DMS53 treated with DMSO at 0.1 percent for 48 hours (cell line): ENCODE measurements around the gene VPS8.

Experiments used
- DNase-seq: peaks from one replicate; lab custom pipeline; 2025; ENCODE audit not compliant: unreplicated experiment; lab: John Stamatoyannopoulos, UW

Gene VPS8

GRCh38 chr3:184784731-184785500 lies 27.1 kb upstream of the VPS8 start:
- no peak for DNase-seq

DNA sequence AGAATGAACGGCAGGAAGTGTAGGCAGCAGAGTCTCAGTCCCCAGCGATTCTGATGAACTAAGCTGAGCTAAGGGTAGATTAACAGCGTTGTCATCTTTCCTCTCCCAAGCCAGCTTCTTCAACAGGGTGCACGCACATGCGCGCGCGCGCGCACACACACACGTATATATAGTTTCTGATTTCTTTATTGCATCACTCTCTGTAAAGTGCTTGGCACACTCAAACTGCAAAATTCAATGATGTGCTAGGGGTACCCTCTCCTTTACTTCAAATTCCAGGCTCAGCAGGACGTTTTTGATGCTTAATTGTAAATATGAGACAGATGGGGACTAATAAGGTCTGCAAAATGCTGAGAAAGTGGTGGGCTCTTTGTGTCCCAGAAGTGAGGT lies 26.1 kb upstream of the VPS8 start:
- no peak for DNase-seq

- no peak for DNase-seq
Measured at GRCh38 chr3:184786280-184786941, 25.6 kb upstream of the VPS8 start.

GRCh38 chr3:184788751-184789150 lies 23.2 kb upstream of the VPS8 start:
- DNase-seq = no peak

DNA sequence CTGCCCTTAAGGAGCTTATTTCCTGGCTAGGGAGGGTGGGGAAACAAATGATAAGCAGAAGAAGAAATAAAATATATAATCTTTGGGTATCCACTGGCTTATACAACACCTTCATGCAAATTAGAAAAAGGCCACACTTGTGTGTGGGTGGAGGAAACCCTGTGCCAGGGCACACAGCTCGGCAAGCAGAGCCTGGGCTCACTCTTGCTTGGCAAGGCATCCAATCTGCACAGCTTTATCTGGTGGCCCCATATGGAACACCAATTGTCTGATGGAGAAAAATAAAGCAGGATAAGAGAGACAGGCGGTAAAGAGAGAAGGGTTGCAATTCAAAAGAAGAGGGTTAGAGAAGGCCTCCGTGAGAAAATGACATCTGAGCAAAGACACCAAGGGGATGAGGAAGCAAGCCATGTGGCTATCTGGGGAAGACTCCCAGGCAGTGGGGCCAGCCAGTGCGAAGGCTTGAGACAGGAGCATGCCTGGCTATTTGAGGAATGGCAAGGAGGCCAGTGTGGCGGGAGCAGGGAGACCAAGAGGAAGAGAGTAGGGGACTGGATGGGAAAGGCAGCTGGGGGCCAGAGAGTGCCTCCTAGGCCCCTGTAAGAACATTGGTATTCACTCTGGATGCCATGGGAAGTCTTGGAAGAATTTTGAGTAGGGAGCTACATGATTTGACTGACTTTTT lies 22.5 kb upstream of the VPS8 start:
- DNase-seq = no peak

- DNase-seq = peak; percentile 11
Measured at GRCh38 chr3:184791171-184791570, 20.8 kb upstream of the VPS8 start.

- DNase-seq = no peak
Measured at GRCh38 chr3:184795522-184796190, 16.3 kb upstream of the VPS8 start.

DNA sequence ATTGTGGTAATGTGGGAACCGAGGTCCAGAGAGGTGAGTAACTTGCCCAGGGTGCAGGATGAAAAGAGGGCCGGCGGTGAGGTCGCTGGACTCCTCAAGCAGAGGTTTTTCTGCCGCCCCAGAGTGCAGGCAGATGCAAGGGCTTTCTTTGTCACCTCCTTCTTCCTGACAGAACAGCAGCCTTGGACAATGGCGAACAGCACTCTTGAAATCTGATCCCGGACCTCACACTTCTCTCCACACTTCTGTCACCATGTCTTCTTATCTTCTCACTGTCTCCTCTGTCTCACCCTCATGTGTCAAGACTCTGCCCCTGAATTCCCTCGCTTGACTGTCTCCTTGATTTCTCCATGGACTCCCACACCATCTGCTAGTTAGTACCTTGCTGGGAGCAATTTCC lies 15.4 kb upstream of the VPS8 start:
- DNase-seq = no peak

DNA sequence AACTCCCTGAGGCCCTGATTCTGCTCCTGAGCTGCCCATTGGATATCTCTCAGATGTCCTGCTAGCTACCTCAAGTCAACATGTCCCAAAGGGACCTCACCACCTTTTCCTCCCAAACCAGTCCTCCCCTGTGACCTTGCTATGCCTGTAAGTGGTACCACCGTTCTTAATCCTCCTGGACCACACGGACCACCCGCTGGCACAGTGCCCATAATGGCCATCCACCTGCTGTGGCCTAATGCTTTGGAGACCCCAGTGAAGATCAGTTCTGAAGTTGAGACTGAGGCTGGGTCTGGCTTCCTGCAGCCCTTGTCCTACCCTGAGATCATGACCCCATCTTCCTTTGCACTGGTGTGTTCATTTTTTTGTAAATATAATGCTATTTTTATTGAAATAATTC lies 15.0 kb upstream of the VPS8 start:
- no peak for DNase-seq

DNA sequence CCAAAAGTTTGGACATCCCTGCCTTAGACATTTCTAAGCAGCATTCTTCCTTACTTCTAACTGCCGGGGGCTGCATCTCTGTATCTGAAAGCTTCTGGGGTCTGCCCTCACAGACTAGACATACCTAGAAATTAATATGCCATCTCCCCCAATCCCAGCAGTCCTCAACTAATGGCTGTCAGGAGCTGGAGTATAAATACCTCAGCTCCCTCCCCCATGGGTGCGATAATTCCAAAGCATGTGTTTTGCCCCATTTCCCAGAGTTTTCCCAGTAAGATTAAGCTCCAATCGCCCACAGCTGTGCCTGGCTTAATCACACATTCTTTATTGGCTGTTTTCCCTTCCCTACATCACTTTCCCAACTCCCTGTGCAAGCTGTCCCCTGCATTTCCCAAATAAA lies 13.8 kb upstream of the VPS8 start:
- DNase-seq = no peak

GRCh38 chr3:184800349-184800930 lies 11.5 kb upstream of the VPS8 start:
- DNase-seq = no peak

GRCh38 chr3:184801241-184801785 lies 10.7 kb upstream of the VPS8 start:
- no peak for DNase-seq

DNA sequence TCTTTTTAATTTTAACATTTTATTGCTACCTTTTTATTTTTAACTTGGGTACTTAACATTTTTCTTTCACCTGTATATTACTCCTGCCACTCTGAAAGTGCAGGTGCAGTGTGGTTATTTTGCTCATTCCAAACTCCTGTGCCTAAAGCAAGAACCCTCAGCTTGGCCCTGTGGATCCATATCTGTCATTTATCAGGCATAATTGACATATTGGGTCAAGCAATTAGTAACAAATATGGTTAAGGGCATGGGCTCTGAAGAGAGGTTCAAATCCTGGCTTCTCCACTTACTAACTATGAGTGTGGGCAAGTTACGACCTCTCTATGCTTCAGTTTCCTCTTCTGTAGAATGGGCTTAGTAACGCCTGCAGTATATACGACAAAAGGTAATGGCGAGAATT lies 9.8 kb upstream of the VPS8 start:
- DNase-seq = no peak

DNA sequence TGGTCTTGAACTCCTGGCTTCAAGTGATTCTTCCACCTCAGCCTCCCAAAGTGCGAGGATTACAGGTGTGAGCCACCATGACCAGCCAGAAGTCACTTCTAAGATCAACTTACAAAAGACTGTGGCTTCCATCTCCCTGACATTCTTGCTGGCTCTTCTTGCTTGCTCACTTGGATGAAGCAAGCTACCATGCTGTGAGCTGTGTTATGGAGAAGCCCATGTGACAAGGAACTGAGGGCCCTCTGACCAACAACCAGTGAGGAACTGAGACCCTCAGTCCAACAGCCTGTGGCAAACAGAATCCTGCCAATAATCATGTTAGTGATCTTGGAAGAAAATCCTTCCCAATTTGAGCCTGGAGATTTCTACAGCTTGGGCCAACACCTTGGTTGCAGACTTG lies 7.2 kb upstream of the VPS8 start:
- DNase-seq = no peak

DNA sequence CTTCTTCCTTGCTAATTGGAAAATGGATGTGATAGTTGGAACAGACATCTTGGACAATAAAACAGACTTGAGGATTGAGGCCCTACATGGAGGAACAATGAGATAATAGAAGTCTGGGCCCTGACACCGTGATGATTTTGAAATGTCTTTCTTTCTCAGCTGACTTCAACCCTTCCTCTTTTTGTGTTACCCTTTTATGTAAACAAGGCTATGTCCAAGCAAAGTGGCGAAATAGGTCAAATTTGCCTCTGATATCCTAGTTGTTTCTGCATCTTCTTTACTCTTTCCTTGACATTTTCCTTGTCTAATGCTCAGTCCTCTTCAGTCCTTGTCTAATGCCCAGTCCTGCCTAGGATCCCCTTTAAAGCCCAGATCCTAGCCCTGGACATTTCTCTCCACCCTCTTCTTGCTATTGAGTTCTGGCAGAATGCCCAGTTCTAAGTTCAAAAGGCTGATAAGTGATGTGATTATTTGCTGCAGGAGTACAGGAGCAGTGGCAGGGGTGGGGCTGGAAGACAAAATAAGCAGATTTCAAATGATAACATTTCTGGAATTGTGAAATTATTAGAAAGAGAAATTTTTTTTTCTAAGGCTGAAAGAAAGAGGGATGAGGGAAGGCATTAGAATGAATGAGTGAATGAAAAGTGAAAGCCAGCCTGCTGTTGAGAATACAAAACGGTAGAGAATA lies 6.5 kb upstream of the VPS8 start:
- DNase-seq = peak; percentile 47

DNA sequence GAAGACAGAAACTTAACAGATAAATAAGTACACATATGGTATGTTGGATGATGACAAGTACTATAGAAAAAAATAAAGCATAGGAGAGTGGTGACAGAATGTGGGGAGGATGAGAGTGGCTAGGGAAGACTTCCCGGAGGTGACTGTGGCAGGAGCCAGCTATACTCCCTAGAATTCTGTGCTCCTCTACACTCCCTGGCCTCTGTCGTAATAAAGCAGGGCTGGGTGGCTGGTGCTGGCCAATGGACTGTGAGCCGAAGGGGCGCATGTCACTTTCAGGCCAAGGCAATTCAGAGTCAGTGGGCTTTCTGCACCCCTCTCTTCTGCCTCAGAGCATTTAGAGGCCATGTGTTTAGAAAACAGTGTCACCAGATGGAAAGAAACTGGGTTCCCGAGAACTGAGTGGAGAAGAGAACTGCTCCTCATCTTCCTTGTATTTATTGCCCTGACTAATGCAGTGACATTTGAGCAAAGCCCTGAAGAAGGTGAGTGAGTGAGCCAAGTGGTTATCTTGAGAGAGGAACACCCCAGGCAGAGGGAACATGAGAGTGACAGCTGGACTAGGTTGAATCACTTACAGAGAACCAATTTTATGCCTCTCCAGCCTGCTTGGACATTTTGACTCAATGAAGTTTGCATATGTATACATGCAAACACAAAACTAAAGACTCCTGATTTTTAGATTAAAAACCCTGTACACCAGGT lies 5.2 kb upstream of the VPS8 start:
- DNase-seq = no peak

DNA sequence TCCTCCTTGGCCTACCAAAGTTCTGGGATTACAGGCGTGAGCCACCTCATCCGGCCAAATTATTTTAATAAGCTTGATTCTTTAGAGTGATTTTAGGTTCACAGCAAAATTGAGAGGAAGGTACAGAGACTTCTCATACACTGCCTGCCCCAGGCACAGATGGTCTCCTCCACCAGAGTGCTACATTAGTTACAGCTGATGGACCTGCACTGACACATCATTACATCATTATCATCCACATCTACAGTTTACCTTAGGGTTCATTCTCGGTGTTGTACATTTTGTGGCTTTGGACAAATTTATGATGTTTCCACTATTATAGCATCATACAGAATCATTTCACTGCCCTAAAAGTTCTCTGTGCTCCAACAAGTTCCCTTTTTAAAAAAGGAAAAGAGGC lies 4.4 kb upstream of the VPS8 start:
- no peak for DNase-seq

DNA sequence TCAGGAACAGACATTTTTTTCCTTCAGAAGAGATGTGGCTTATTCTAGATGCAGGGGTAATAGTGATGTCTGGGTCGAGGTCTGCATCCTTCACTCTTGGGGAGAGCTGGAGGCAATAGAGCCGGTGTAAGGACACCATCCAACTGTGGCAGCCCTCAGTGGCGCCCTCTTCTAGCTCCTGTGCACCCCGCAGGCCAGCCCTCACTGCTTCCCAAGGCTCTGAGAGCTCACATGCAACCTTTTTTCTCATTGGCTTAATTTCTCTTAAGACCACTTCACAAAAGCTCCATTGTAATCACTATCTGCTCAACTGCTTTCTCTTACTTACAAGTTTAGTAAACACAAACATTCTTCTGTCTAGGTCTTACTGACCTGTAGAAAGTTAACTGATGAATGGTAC lies 3.9 kb upstream of the VPS8 start:
- no peak for DNase-seq

DNA sequence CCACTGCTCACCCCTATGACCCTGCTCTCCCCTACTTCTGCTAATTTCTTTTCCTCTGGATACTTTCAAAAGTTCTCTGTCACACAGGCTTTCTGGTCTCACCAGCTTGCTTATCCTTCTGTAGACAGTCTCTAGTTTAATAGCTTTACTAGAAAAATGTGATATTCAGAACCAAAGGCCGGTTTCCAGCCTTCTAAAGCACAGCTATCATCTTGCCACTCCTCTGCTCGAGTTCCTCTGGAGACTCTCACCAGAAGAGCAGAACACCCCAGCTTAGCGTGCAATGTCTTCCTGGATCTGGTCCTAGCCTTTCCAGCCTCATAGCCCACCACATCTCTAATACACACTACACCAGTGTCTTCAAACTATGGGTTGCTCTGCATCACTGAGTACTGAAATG lies 1.8 kb upstream of the VPS8 start:
- DNase-seq = no peak

GRCh38 chr3:184811034-184811433 lies 932 bp upstream of the VPS8 start:
- no peak for DNase-seq
